WTC11 (cell line): ENCODE measurements around the gene SMG9. TPM values are rescaled to one million over a fixed set of nuclear protein-coding genes. Genes with fewer than 3 reads are reported as not detected.
A peak's percentile ranks its signal among the peaks of the same experiment; 100 is the strongest.

Experiments
- ATAC-seq: fragments of 200-7000 bp; cut with Tn5 transposase; 2 replicates; pipeline ENCODE4 v1.10.0; 2021; ENCODE audit warnings: mild to moderate bottlenecking, moderate library complexity
- CTCF ChIA-PET: fragments of 300-600 bp; sonication (Branson Sonifier 250); formaldehyde crosslinking; loops from one replicate; lab custom pipeline; 2021; ENCODE audit warnings: antibody characterized with exemption; lab: Charles Lee
- POLR2A ChIA-PET: fragments of 350-600 bp; sonication (Branson Sonifier 250); formaldehyde crosslinking; loops from one replicate; lab custom pipeline; 2021; ENCODE audit warnings: antibody characterized with exemption; lab: Charles Lee
- DNase-seq: peaks from one replicate; pipeline ENCODE4 v3.0.0; 2021; ENCODE audit warnings: low spot score
- H3K27ac Mint-ChIP-seq: 2 replicates; pipeline ENCODE4 v1.8.0; 2021; ENCODE audit warnings: mixed read lengths
- H3K27me3 Mint-ChIP-seq: 2 replicates; pipeline ENCODE4 v1.8.0; 2021; ENCODE audit warnings: low read depth, mild to moderate bottlenecking, moderate library complexity, mixed read lengths
- H3K36me3 Mint-ChIP-seq: 2 replicates; pipeline ENCODE4 v1.8.0; 2021; ENCODE audit warnings: mixed read lengths
- H3K4me1 Mint-ChIP-seq: 2 replicates; pipeline ENCODE4 v1.8.0; 2022; ENCODE audit warnings: mixed read lengths
- H3K4me3 Mint-ChIP-seq: 2 replicates; pipeline ENCODE4 v1.8.0; 2021; ENCODE audit warnings: mild to moderate bottlenecking, moderate library complexity, mixed read lengths
- H3K9me3 Mint-ChIP-seq: 2 replicates; pipeline ENCODE4 v1.8.0; 2021; ENCODE audit warnings: mixed read lengths
- CREM ChIP-seq: sonication (generic); formaldehyde crosslinking; IDR thresholded peaks from 2 replicates; pipeline ENCODE4 v1.8.1; 2022; ENCODE audit warnings: mild to moderate bottlenecking, missing genetic modification reagents, moderate library complexity
- E2F1 ChIP-seq: sonication (generic); formaldehyde crosslinking; IDR thresholded peaks from 2 replicates; pipeline ENCODE4 v1.8.0; 2022; ENCODE audit warnings: mild to moderate bottlenecking, missing genetic modification reagents
- ETV6 ChIP-seq: sonication (generic); formaldehyde crosslinking; IDR thresholded peaks from 2 replicates; pipeline ENCODE4 v1.8.1; 2022; ENCODE audit warnings: mild to moderate bottlenecking, missing genetic modification reagents
- FOXJ3 ChIP-seq: sonication (generic); formaldehyde crosslinking; IDR thresholded peaks from 2 replicates; pipeline ENCODE4 v1.9.0; 2021; ENCODE audit warnings: missing genetic modification reagents, mild to moderate bottlenecking, borderline replicate concordance
- IRF2 ChIP-seq: sonication (generic); formaldehyde crosslinking; IDR thresholded peaks from 2 replicates; pipeline ENCODE4 v1.8.0; 2022; ENCODE audit warnings: low read depth, missing genetic modification reagents, borderline replicate concordance
- JAZF1 ChIP-seq: fragments of 250-450 bp; sonication (Bioruptor Pico); IDR thresholded peaks from 2 replicates; pipeline ENCODE4 v1.9.0; 2021; ENCODE audit warnings: moderate library complexity, mild to moderate bottlenecking, inconsistent platforms
- JUN ChIP-seq: sonication (generic); formaldehyde crosslinking; IDR thresholded peaks from 2 replicates; pipeline ENCODE4 v1.8.0; 2023; ENCODE audit warnings: mild to moderate bottlenecking, missing genetic modification reagents
- MXD4 ChIP-seq: fragments of 250-450 bp; sonication (Bioruptor Pico); IDR thresholded peaks from 2 replicates; pipeline ENCODE4 v1.8.0; 2021; ENCODE audit warnings: mild to moderate bottlenecking, moderate library complexity, borderline replicate concordance
- NFE2L1 ChIP-seq: sonication (generic); formaldehyde crosslinking; IDR thresholded peaks from 2 replicates; pipeline ENCODE4 v1.8.1; 2023; ENCODE audit warnings: missing genetic modification reagents
- PRRX2 ChIP-seq: fragments of 250-450 bp; sonication (Bioruptor Pico); IDR thresholded peaks from 2 replicates; pipeline ENCODE4 v1.8.0; 2021; ENCODE audit warnings: mild to moderate bottlenecking
- RORB ChIP-seq: fragments of 250-450 bp; sonication (Bioruptor Pico); IDR thresholded peaks from 2 replicates; pipeline ENCODE4 v1.9.0; 2021; ENCODE audit warnings: mild to moderate bottlenecking
- SMAD4 ChIP-seq: sonication (generic); formaldehyde crosslinking; IDR thresholded peaks from 2 replicates; pipeline ENCODE4 v1.8.0; 2022; ENCODE audit warnings: mild to moderate bottlenecking, missing genetic modification reagents
- TCF7 ChIP-seq: sonication (generic); formaldehyde crosslinking; IDR thresholded peaks from 2 replicates; pipeline ENCODE4 v1.8.0; 2022; ENCODE audit warnings: mild to moderate bottlenecking, low read depth, missing genetic modification reagents, moderate library complexity
- TEAD1 ChIP-seq: sonication (generic); formaldehyde crosslinking; IDR thresholded peaks from 2 replicates; pipeline ENCODE4 v1.8.0; 2022; ENCODE audit warnings: mild to moderate bottlenecking, missing genetic modification reagents
- TP53 ChIP-seq: sonication (generic); formaldehyde crosslinking; IDR thresholded peaks from 2 replicates; pipeline ENCODE4 v1.8.1; 2023; ENCODE audit warnings: mild to moderate bottlenecking, missing genetic modification reagents
- ZNF219 ChIP-seq: sonication (generic); formaldehyde crosslinking; IDR thresholded peaks from 2 replicates; pipeline ENCODE4 v1.8.0; 2023; ENCODE audit warnings: missing genetic modification reagents, mild to moderate bottlenecking, borderline replicate concordance
- ZNF281 ChIP-seq: sonication (generic); formaldehyde crosslinking; IDR thresholded peaks from 2 replicates; pipeline ENCODE4 v1.8.0; 2023; ENCODE audit warnings: mild to moderate bottlenecking, missing genetic modification reagents
- ZNF423 ChIP-seq: fragments of 250-450 bp; sonication (Bioruptor Pico); IDR thresholded peaks from 2 replicates; pipeline ENCODE4 v2.1.2; 2022; ENCODE audit warnings: mild to moderate bottlenecking, moderate library complexity
- total RNA-seq: library from RNA; stranded (reverse); gene quantifications from 3 replicates; pipeline ENCODE4 v1.2.3, GENCODE V29; 2021
- TF ChIP-seq, protein P1 (sequence below): sonication (generic); formaldehyde crosslinking; IDR thresholded peaks from 2 replicates; pipeline ENCODE4 v1.8.0; 2023; ENCODE audit warnings: missing genetic modification reagents

The SMG9 gene
- total RNA-seq, 1 experiment from 2014 or later: 25.7 TPM

- H3K27ac Mint-ChIP-seq: no peak within 1 kb of the TSS
- peaks cover 12% of the 10 kb centered on the region for H3K4me1 Mint-ChIP-seq
- no peak for ATAC-seq
- H3K4me3 Mint-ChIP-seq: no peak within 1 kb of the TSS
- CTCF ChIA-PET: interaction anchor here (0.6 to 1.0 kb wide), 2 partner anchors 23 to 38 kb away, joined by 3 read pairs; no protein-coding TSS in a partner anchor
- no peaks in the 10 kb centered on the region for H3K36me3 Mint-ChIP-seq
- TF ChIP-seq IRF2: no peak
- no peak for TF ChIP-seq E2F1
- no peak for TF ChIP-seq JUN (CRISPR knock-in tag)
- TF ChIP-seq TEAD1 (CRISPR knock-in tag): no peak
- no peak for TF ChIP-seq NFE2L1 (CRISPR knock-in tag)
- no peak for TF ChIP-seq ETV6 (CRISPR knock-in tag)
- TF ChIP-seq CREM: no peak
- TF ChIP-seq ZNF219: no peak
- no peak for TF ChIP-seq TP53 (CRISPR knock-in tag)
- TF ChIP-seq RORB (CRISPR knock-in tag): no peak
- no peak for TF ChIP-seq JAZF1
- TF ChIP-seq SMAD4: no peak
- TF ChIP-seq, protein P1, sequence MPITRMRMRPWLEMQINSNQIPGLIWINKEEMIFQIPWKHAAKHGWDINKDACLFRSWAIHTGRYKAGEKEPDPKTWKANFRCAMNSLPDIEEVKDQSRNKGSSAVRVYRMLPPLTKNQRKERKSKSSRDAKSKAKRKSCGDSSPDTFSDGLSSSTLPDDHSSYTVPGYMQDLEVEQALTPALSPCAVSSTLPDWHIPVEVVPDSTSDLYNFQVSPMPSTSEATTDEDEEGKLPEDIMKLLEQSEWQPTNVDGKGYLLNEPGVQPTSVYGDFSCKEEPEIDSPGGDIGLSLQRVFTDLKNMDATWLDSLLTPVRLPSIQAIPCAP (CRISPR knock-in tag): no peak
- no peak for TF ChIP-seq PRRX2
- TF ChIP-seq, all 79 proteins: peak for 0
- peaks cover 51% of the 10 kb centered on the region for H3K27me3 Mint-ChIP-seq
- no peak for DNase-seq
- POLR2A ChIA-PET: no interaction called here
- peaks cover 5% of the 10 kb centered on the region; the same call in 1 of the 2 replicates for H3K9me3 Mint-ChIP-seq
These were observed 47.6 kb upstream of the SMG9 start, which contains the start of gene LYPD5 for GRCh38 chr19:43802216-43802951. TSS of gene LYPD5 (minus strand) at chr19:43802447. CDS start at chr19:43802380, 67 bp downstream.

DNA sequence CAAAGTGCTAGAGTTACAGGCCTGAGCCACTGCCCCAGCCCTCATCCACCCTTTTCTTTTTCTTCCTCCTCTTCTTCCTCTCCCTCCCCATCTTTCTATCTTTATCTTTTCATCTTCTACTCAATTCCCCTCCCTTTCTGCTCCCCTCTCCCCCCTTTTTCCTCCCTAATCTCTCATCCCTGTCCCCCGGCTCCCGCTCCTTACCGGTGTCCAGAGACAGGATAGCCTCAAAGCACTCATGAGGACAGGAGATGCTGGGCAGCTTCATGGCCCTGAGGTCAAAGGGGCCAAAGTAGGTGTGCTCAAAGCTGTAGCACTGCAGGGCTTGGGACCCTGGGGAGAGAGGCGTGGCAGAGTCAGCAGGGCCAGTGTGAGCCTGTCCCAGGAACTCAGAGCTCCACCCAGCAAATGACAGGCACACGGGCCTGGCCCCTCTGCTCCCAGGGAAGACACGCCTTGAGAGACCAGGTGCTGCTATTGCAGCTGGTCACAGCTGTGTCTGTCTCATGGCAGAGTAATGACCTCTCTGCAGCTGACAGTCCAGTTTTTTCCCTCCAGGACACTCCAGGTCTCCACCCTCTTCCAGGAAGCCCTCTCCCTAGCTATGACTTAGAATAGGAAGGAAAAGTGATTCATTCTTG lies 44.9 kb upstream of the SMG9 start:
- H3K27me3 Mint-ChIP-seq: peaks cover 79% of the 10 kb centered on the region
- peaks cover 4% of the 10 kb centered on the region; the same call in 1 of the 2 replicates for H3K9me3 Mint-ChIP-seq
- H3K4me3 Mint-ChIP-seq: peak overlapping the region; percentile 80
- H3K27ac Mint-ChIP-seq: no peak overlapping the region; the same call in 1 of the 2 replicates
- TF ChIP-seq ZNF281 (CRISPR knock-in tag) (no peak), FOXJ3 (CRISPR knock-in tag) (no peak), TCF7 (CRISPR knock-in tag) (no peak), PRRX2 (no peak), ZNF423 (CRISPR knock-in tag) (no peak), MXD4 (CRISPR knock-in tag) (no peak)
- TF ChIP-seq, all 79 proteins: peak for 0
- peaks cover 9% of the 10 kb centered on the region for H3K4me1 Mint-ChIP-seq
- H3K36me3 Mint-ChIP-seq: no peaks in the 10 kb centered on the region
- ChIA-PET CTCF (interaction anchor here (0.5 to 1.7 kb wide), 8 partner anchors 10 to 131 kb away, joined by 3 to 6 read pairs (median 4); no protein-coding TSS in a partner anchor), POLR2A (no interaction called here)
- ATAC-seq: peak; percentile 13; the same call in 1 of the 2 replicates
- no peak for DNase-seq
